Peyer's patch (tissue), 4 donors: ENCODE data around the gene NDUFS6.

Experiments
- POLR2A ChIP-seq, 2 donors: fragments of 450-650 bp; IDR thresholded peaks; one replicate each; pipeline ENCODE4 v1.5.1; 2017; ENCODE audit warnings: antibody characterized with exemption in 2 of 2, mild to moderate bottlenecking in 2 of 2, moderate library complexity in 2 of 2
- TF ChIP-seq, protein P1 (sequence below), 6 experiments: fragments of 450-650 bp in 4 of 6; fragments of 200-600 bp in 2 of 6; sonication (generic) in 1 of 6; IDR thresholded peaks; one replicate each; pipeline ENCODE4 v1.5.1; 2017 to 2019; ENCODE audit warnings: antibody characterized with exemption in 6 of 6, mild to moderate bottlenecking in 3 of 6, moderate library complexity in 1 of 6

DNA sequence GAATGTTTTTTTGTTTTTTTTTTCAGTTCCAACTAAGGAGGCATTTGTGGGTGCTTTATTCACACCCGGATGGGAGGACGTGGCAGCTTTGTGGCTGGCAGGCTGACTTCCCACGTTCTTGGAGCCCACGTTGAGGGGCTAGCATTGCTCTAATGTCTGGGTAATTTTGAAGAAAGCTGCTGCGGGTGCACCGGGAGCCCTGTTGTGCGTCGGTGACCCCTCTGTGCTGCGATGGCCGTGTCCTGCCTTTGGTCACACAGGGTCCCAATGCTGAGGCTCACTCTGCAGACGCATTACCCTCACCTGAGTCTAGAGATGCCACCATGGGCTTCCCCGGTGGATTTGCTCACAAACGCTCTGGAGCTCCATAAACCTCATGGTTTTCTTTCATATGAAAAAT, 34.2 kb downstream of the NDUFS6 start:
- TF ChIP-seq, protein P1, sequence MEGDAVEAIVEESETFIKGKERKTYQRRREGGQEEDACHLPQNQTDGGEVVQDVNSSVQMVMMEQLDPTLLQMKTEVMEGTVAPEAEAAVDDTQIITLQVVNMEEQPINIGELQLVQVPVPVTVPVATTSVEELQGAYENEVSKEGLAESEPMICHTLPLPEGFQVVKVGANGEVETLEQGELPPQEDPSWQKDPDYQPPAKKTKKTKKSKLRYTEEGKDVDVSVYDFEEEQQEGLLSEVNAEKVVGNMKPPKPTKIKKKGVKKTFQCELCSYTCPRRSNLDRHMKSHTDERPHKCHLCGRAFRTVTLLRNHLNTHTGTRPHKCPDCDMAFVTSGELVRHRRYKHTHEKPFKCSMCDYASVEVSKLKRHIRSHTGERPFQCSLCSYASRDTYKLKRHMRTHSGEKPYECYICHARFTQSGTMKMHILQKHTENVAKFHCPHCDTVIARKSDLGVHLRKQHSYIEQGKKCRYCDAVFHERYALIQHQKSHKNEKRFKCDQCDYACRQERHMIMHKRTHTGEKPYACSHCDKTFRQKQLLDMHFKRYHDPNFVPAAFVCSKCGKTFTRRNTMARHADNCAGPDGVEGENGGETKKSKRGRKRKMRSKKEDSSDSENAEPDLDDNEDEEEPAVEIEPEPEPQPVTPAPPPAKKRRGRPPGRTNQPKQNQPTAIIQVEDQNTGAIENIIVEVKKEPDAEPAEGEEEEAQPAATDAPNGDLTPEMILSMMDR (IDR thresholded peaks at IDR 0.05), result no peak
- no peak for TF ChIP-seq POLR2A (IDR thresholded peaks at IDR 0.05)
